GM21367 (cell line): ENCODE data around the gene ZNF311.
"Not testable (repeated sequence)": the region's sequence is repeated elsewhere in the genome, so short reads cannot be mapped to it uniquely, and the experiment has no call there.

Source experiments
- ATAC-seq: cut with Tn5 transposase; IDR thresholded peaks from one replicate; pipeline ENCODE4 v1.9.1; 2021; ENCODE audit not compliant: unreplicated experiment

ZNF311 gene

GRCh38 chr6:28956331-28956730, 48.8 kb downstream of the ZNF311 start:
- no peak for ATAC-seq

- ATAC-seq: no peak
These were observed 51.4 kb downstream of the ZNF311 start for GRCh38 chr6:28953585-28954258.

GRCh38 chr6:28953039-28953584, 52.0 kb downstream of the ZNF311 start:
- ATAC-seq: no peak

- not testable (repeated sequence) for ATAC-seq
These were observed 55.4 kb downstream of the ZNF311 start for GRCh38 chr6:28949656-28950195.

GRCh38 chr6:28948782-28949486, 56.2 kb downstream of the ZNF311 start:
- no peak for ATAC-seq

GRCh38 chr6:28947831-28948270, 57.3 kb downstream of the ZNF311 start:
- no peak for ATAC-seq

GRCh38 chr6:28947067-28947765, 57.9 kb downstream of the ZNF311 start:
- no peak for ATAC-seq

- ATAC-seq: no peak
These were observed 59.8 kb downstream of the ZNF311 start for GRCh38 chr6:28945349-28945748.
